Measurements from ENCODE around the gene HELZ.

The HELZ gene

GRCh38 chr17:67067571-67068482 is 177.2 kb downstream of the HELZ start:
- no peak for DNase-seq

DNA sequence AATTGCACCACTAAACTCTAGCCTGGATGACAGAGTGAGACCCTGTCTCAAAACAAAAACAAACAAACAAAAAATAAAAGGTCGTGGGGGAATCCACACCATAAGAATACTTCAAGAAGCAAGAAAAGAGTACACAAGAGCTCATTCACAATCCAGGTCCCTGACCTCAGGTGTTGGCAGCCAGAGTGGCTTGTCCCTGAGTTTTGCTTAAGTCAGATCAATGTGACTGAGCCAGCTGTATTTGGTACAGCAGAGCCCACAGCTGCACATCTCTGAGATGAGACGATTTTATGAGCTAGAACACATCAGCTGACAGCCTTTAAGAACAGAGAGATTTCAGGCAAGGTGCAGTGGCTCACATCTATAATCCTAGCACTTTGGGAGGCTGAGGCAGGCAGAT is 178.3 kb downstream of the HELZ start:
- no peak for DNase-seq

GRCh38 chr17:67063141-67063540 is 181.9 kb downstream of the HELZ start:
- DNase-seq, result no peak

GRCh38 chr17:67059372-67059771 is 185.6 kb downstream of the HELZ start:
- no peak for DNase-seq

- no peak for DNase-seq
These were observed 187.0 kb downstream of the HELZ start for GRCh38 chr17:67058036-67058435.

GRCh38 chr17:67056746-67057490 is 188.1 kb downstream of the HELZ start:
- DNase-seq, result no peak

DNA sequence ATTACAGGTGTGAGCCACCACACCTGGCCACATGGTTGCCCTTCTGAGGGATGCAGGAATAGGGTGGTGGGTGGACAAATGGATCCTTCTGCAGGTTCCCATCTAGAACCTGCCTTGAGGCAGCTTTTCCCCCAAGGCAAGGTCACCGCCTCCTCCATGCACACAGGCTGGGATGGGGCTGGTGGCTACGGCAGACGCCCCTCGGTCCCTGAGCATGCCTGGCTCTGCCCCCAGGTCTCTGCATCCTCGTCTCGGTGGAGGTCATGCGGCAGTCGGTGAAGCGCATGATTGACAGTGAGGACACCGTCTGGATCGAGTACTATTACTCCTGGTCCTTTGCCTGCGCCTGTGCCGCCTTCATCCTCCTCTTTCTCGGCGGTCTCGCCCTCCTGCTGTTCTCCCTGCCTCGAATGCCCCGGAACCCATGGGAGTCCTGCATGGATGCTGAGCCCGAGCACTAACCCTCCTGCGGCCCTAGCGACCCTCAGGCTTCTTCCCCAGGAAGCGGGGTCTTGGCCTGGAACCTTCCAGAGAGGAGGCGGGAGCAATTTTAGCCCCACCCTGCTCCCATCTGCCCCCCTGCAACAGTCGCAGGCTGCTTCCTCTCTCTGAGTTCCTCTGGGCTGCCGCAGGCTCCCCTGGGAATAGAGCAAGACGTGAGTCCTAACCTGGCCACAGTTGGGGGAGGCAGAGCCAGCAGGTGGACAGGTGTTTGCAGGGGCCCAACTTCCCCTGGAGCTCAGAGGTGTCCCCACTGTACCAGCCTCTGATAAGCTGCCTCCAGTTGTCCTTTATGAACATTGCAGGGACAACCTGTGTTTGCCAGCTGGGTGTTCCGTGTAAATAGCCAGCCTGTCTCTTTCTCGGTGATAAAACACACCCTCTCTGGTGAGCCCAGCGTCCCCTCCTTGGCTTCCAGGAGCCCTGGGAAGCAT is 188.9 kb downstream of the HELZ start:
- DNase-seq, result no peak

- DNase-seq, result no peak
These were observed 190.0 kb downstream of the HELZ start for GRCh38 chr17:67055041-67055443.

- no peak for DNase-seq
These were observed 190.4 kb downstream of the HELZ start for GRCh38 chr17:67054608-67055007.

DNA sequence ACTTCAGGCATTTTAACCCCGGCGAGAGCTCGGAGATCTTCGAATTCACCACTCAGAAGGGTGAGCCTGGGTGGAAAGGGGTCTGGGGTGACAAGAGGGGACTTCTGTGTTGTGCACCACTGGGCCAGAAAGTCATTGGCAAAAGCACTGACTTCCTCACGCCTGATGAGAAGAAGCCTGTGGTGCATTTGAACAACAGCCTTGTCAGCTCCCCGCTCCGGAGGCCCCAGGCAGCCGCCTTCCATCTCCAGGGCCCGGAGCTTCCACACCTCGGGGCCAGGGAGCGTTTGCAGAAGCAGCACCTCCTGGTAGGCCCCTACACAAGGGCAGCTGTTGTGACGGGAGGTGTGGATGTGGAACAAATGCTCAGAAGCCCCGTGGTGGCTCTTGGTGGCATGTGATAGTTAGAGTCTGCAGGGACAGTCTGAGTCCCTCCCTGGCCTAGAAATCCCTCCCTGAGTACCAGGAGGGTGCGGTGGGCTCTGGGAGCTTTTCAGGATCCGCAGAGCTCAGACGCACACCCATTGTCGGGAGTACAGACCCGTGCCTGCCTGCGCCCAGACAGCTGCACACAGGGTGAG is 190.9 kb downstream of the HELZ start:
- DNase-seq, result no peak

DNA sequence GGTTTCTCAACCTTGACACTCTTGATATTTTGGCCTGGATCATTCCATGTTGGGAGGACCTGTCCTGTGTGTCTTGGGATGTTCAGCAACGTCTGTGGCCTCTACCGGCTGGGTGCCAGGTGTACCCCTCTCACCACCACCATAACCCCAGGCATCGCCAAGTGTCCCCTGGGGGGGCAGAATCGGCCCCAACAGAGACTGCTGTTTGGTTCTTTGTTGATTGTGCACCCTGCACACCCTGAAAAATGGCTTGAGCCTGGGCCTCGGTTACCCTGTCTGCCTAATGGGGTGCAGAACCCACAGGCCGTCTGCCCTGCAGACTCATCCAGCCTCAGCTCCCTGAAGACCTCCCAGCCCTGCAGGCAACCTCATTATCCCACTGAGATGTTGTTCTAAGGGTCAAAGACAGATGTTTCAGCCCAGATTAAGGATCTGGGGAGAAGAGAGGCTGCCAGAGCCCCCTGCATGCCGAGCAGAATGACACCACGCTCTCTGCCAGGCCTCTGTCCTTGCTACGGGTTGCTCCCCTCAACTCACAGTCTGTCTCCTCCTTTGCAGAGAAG is 191.5 kb downstream of the HELZ start:
- DNase-seq, result no peak

DNA sequence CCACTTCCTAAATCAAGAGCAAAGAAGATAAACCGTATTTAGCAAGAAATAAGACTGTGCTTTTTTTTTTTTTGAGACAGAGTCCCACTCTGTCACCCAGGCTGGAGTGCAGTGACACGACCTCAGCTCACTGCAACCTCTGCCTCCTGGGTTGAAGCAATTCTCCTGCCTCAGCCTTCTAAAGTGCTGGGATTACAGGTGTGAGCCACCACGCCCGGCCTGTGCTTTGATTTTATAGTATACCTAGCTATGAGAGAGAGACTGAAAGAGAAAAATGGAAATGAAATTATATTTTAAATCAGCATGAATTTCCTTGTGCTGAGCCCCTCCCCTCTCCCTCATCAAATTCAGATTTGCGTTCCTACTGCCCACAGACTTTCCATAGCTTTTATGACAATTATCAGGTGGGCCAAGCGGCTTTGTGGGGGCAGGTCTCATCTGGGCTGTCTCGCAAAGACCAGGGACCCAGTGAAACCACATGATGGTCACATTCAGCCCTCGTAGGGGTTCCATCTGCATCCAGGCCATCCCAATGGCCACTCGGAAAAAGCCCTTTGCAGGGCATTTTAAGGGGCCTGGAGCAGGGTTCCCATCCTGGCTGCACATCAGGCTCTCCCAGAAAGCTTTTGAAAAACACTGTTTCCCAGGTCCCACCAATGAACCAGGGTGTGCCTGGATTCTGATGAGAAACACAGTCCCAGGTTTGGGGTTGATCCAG is 192.1 kb downstream of the HELZ start:
- no peak for DNase-seq

DNA sequence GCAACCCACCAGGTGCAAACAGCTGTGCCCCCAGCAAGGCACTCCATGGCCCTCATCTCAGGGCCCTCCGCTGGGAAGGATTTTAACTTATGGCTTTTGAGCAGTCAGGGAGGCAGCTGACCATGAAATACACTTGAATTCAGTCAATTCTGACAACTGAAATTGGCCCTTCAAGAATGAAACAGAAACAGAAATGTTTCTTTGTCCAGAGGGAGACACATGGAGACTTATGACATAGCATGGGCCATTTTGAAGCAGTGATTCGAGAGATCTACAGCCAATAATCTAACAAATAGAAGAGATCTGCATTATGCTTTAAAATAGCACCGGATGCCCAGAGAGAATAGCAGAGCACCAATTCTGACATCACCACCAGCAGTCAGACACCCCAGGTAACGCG is 193.2 kb downstream of the HELZ start:
- DNase-seq, result no peak

- DNase-seq, result no peak
These were observed 193.8 kb downstream of the HELZ start for GRCh38 chr17:67051155-67051538.

GRCh38 chr17:67050471-67051154 is 194.4 kb downstream of the HELZ start:
- DNase-seq, result no peak

- DNase-seq, result no peak
These were observed 194.9 kb downstream of the HELZ start for GRCh38 chr17:67050066-67050465.

- DNase-seq, result no peak
These were observed 195.8 kb downstream of the HELZ start for GRCh38 chr17:67049025-67049739.

- DNase-seq, result no peak
These were observed 197.6 kb downstream of the HELZ start for GRCh38 chr17:67047382-67047781.

DNA sequence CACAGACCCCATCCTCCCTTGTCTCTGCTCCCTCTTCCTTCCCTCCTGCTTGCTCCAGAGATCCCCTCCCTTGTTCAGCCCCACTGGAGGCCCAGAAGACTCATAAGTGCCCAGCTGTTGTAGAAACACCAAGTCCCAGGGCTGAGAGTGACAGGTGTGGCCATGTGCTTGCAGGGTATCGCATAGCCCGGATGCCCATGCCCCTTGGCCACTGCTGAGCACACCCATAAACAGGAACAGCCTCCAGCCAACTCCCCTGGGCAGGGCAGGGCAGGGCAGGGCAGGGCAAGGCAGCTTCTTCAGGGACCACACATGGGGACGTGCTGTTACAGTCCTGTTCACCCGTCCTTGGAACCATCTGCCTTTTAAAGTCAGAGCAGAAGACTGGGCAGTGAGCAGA is 198.6 kb downstream of the HELZ start:
- DNase-seq, result no peak

DNA sequence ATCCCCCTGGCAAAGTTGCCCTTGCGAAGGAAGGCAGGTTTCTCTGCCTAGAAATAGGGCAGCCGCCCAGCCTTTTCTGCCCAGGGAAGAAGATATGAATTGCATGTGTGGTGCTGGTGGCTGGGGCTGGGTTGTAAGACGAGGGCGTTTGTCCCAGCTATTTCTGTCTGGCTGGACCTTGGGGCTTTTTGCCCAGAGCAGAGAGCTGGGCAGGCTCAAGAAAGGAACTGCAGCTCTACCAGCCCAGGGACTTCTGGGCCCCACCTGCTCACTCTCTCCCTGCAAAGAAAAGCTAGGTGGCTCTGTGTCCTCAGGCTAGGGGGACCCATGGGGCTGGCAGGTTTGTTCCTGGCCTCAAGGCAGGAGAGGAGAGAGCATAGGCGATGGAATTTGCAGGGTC is 200.1 kb downstream of the HELZ start:
- DNase-seq, result no peak
